Astrocyte of the spinal cord (primary cell): ENCODE measurements around the gene MEA1.
"Not testable (repeated sequence)": the region's sequence is repeated elsewhere in the genome, so short reads cannot be mapped to it uniquely, and the experiment has no call there.

ENCODE experiments used
- DNase-seq: peaks from one replicate; pipeline ENCODE4 v3.0.0; 2011; ENCODE audit warnings: low read depth, low spot score
- H3K4me3 ChIP-seq: 2 replicates; pipeline ENCODE4 v1.5.1; 2011; ENCODE audit warnings: low read depth, mild to moderate bottlenecking, low read length, moderate library complexity
- CTCF ChIP-seq: IDR thresholded peaks from 2 replicates; pipeline ENCODE4 v1.5.1; 2012; ENCODE audit warnings: low read depth, mild to moderate bottlenecking, low read length, inconsistent platforms
- in situ Hi-C: cut with HindIII; loops from 2 replicates; pipeline ENCODE4 v1.10.0; 2017; ENCODE audit warnings: low sequenced_read_pairs

MEA1 gene

DNA sequence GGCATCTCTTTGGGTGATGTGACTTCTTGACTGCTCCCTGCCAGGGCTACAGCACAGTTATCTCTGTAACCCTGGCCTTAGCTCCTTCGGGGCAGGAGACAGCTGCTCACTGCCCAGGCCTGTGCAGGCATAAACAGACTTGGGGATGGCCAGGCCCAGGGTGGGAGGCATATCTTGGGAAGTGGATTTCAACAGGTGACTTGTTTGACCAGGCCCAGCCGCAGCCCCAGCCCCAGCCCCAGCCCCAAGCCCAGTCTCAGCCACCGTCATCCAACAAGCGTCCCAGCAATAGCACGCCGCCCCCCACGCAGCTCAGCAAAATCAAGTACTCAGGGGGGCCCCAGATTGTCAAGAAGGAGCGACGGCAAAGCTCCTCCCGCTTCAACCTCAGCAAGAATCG lies 7.5 kb downstream of the MEA1 start:
- no peak for DNase-seq
- no peak for TF ChIP-seq CTCF
- in situ Hi-C loops, result no loop called here
- H3K4me3 ChIP-seq, result no peak overlapping the region

DNA sequence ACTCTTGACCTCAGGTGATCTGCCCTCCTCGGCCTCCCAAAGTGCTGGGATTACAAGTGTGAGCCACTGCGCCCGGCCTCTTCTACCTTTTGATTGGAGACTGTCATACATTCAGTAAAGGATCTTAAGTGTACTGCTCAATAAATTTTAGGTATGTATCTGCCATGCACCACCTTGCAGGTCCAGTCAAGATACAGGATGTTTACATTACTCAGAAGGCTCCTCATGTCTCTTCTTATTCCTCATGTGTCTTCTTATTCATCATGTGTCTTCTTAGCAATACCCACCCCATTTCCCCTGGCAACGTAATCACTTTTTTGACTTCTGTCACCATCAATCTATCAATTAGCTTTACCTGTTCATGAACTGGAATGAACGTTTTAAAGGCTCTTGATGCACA lies 7.9 kb downstream of the MEA1 start:
- no peak for TF ChIP-seq CTCF
- no peak overlapping the region for H3K4me3 ChIP-seq
- in situ Hi-C loops, result no loop called here
- no peak for DNase-seq

DNA sequence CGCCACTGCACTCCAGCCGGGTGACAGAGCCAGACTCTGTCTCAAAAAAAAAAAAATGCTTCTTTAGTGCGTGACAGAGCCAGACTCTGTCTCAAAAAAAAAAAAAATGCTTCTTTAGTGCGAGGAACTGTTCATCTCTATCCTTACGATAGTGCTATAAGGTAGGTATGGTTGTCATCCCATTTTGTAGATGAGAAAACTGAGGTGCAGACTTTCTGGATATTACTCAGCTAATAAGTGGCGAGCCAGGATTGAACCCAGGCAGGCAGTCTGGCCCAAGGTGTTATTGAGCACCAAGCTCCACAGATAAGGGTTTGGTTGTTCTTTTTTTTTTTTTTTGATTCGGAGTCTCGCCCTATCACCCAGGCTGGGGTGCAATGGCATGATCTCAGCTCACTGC lies 11.9 kb downstream of the MEA1 start:
- no peak for TF ChIP-seq CTCF
- DNase-seq, result no peak
- in situ Hi-C loops, result no loop called here
- H3K4me3 ChIP-seq, result no peak overlapping the region

GRCh38 chr6:42998205-42998604 lies 15.5 kb downstream of the MEA1 start:
- in situ Hi-C loops, DNase-seq: not testable (repeated sequence)

DNA sequence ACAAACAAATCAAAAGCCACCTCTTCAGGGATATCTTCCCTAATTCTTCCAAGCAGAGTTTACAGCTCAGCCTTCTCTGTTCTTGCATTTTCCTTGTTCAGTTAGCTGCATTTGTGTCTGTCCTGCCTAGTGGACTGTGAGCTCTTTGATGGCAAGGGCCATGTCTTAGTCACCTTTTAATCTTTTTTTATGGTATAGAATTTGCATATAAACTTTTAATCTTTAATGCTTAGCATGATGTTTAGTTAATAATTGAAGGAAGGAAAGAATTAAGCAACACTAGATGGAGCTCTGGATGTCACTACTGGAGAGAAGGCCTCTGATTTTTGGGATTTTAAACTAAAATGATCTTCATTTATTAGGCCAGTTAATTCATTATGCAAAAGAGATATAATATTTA lies 17.2 kb downstream of the MEA1 start:
- TF ChIP-seq CTCF, result no peak
- H3K4me3 ChIP-seq, result no peak overlapping the region
- in situ Hi-C loops, result no loop called here
- DNase-seq, result no peak

More at GRCh38 chr6:42998205-42998604, 15.5 kb downstream of the MEA1 start:
- H3K4me3 ChIP-seq, result not testable (repeated sequence)

- TF ChIP-seq CTCF, result no peak
- H3K4me3 ChIP-seq, result no peak overlapping the region
- in situ Hi-C loops, result no loop called here
- DNase-seq, result no peak
Observed at GRCh38 chr6:42993445-42993844, 20.3 kb downstream of the MEA1 start.

GRCh38 chr6:42989923-42990322 lies 23.8 kb downstream of the MEA1 start:
- in situ Hi-C loops, result no loop called here

More at GRCh38 chr6:42989923-42990322, 23.8 kb downstream of the MEA1 start:
- no peak overlapping the region for H3K4me3 ChIP-seq
- DNase-seq, result no peak
- TF ChIP-seq CTCF, result no peak
